NCI-H1694 treated with DMSO at 0.1 percent for 48 hours (cell line): ENCODE data around the gene GPER1.

Experiments
- DNase-seq: peaks from one replicate; lab custom pipeline; 2025; lab: John Stamatoyannopoulos, UW

Gene GPER1

GRCh38 chr7:1090686-1091643, 3.1 kb downstream of the GPER1 start:
- DNase-seq: no peak

- no peak for DNase-seq
Measured at GRCh38 chr7:1091644-1092027, 3.7 kb downstream of the GPER1 start.

GRCh38 chr7:1092161-1092632, 4.3 kb downstream of the GPER1 start:
- DNase-seq: no peak

- no peak for DNase-seq
Measured at GRCh38 chr7:1092806-1093501, 5.0 kb downstream of the GPER1 start.

- no peak for DNase-seq
Measured at GRCh38 chr7:1093502-1093843, 5.6 kb downstream of the GPER1 start.

- DNase-seq: no peak
Measured at GRCh38 chr7:1093916-1094508, 6.1 kb downstream of the GPER1 start.

GRCh38 chr7:1094870-1095269, 7.0 kb downstream of the GPER1 start:
- no peak for DNase-seq

GRCh38 chr7:1095621-1096155, 7.8 kb downstream of the GPER1 start:
- DNase-seq: no peak

- no peak for DNase-seq
Measured at GRCh38 chr7:1096156-1097119, 8.5 kb downstream of the GPER1 start.

- DNase-seq: no peak
Measured at GRCh38 chr7:1097120-1097504, 9.2 kb downstream of the GPER1 start.

GRCh38 chr7:1098243-1099153, 10.6 kb downstream of the GPER1 start:
- DNase-seq: no peak

GRCh38 chr7:1099154-1099542, 11.2 kb downstream of the GPER1 start:
- DNase-seq: no peak

GRCh38 chr7:1099637-1100036, 11.7 kb downstream of the GPER1 start:
- no peak for DNase-seq

- no peak for DNase-seq
Measured at GRCh38 chr7:1100386-1100785, 12.5 kb downstream of the GPER1 start.

GRCh38 chr7:1100834-1101562, 13.1 kb downstream of the GPER1 start:
- DNase-seq: no peak

- no peak for DNase-seq
Measured at GRCh38 chr7:1101563-1102431, 13.9 kb downstream of the GPER1 start.

- no peak for DNase-seq
Measured at GRCh38 chr7:1103009-1103788, 15.3 kb downstream of the GPER1 start.
